Kidney epithelial cell (primary cell): ENCODE results near the gene PAQR5. TPM values are rescaled to one million over a fixed set of nuclear protein-coding genes. Genes with fewer than 3 reads are reported as not detected.

Source experiments
- DNase-seq: peaks from one replicate; pipeline ENCODE4 v3.0.0-alpha.2; 2010; ENCODE audit warnings: low read depth
- H3K27me3 ChIP-seq: 2 replicates; pipeline ENCODE4 v1.6.0; 2011; ENCODE audit warnings: low read length; ENCODE audit not compliant: control insufficient read depth, insufficient read depth
- H3K36me3 ChIP-seq: 2 replicates; pipeline ENCODE4 v1.5.1; 2011; ENCODE audit warnings: low read length; ENCODE audit not compliant: control insufficient read depth, insufficient read depth
- H3K4me3 ChIP-seq: 2 replicates; pipeline ENCODE4 v1.5.1; 2011; ENCODE audit warnings: low read depth, mild to moderate bottlenecking, control low read depth, low read length
- total RNA-seq: library from RNA; depleted of rRNA; stranded (reverse); fragments of >200 nt; gene quantifications from 2 replicates; pipeline ENCODE4 v1.2.3, GENCODE V29; 2015
- TF ChIP-seq, protein P1 (sequence below): IDR thresholded peaks from 2 replicates; pipeline ENCODE4 v1.5.1; 2011; ENCODE audit warnings: mild to moderate bottlenecking, moderate library complexity, low read length, control low read depth, inconsistent platforms; ENCODE audit not compliant: insufficient read depth, poor library complexity, severe bottlenecking

The PAQR5 gene
- total RNA-seq, 1 donor from 2014 or later: 9.7 TPM

DNA sequence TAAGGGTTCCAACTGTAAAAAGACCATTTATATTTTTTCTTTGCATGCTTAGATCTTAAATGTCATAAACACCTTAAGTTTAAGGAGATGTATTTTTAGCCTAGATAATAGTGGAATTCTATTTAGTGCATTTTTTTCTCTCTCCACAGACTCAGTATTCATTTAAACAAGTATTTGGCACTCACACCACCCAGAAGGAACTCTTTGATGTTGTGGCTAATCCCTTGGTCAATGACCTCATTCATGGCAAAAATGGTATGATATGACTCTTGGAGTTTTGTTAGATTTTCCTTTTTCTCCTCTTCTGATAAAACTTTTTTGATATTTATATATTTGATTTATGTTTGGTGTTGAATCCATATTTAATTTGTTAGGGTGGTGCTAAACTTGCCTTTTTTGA, 122.8 kb downstream of the PAQR5 start:
- H3K36me3 ChIP-seq: no peaks in the 10 kb centered on the region
- no peaks in the 10 kb centered on the region for H3K27me3 ChIP-seq
- H3K4me3 ChIP-seq: no peak overlapping the region
- TF ChIP-seq, protein P1, sequence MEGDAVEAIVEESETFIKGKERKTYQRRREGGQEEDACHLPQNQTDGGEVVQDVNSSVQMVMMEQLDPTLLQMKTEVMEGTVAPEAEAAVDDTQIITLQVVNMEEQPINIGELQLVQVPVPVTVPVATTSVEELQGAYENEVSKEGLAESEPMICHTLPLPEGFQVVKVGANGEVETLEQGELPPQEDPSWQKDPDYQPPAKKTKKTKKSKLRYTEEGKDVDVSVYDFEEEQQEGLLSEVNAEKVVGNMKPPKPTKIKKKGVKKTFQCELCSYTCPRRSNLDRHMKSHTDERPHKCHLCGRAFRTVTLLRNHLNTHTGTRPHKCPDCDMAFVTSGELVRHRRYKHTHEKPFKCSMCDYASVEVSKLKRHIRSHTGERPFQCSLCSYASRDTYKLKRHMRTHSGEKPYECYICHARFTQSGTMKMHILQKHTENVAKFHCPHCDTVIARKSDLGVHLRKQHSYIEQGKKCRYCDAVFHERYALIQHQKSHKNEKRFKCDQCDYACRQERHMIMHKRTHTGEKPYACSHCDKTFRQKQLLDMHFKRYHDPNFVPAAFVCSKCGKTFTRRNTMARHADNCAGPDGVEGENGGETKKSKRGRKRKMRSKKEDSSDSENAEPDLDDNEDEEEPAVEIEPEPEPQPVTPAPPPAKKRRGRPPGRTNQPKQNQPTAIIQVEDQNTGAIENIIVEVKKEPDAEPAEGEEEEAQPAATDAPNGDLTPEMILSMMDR: no peak
- no peak for DNase-seq

DNA sequence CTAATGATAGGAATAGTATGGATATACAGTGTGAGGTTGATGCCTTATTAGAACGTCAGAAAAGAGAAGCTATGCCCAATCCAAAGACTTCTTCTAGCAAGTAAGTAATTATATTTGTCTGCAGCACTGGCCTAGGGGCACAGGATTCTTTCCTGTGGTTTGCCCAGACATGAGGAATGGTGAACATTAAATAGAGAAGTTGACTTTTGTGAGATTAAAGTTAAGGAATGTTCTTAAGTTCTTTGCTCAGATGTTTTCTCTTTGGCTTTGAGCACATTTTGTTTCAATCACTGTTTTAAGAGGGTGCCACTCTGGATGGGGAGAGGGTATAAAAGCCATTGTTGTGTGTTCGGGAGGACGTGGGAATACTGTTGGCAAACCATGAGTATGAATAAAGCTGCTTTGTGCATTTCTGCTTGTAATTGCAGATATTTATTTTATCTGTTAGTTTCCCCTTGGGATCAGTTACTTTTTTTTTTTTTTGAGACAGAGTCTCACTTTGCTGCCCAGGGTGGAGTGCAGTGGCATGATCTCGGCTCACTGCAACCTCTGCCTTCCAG, 123.7 kb downstream of the PAQR5 start:
- H3K4me3 ChIP-seq: no peak overlapping the region
- TF ChIP-seq, protein P1: no peak
- H3K27me3 ChIP-seq: no peaks in the 10 kb centered on the region
- no peak for DNase-seq
- no peaks in the 10 kb centered on the region for H3K36me3 ChIP-seq

DNA sequence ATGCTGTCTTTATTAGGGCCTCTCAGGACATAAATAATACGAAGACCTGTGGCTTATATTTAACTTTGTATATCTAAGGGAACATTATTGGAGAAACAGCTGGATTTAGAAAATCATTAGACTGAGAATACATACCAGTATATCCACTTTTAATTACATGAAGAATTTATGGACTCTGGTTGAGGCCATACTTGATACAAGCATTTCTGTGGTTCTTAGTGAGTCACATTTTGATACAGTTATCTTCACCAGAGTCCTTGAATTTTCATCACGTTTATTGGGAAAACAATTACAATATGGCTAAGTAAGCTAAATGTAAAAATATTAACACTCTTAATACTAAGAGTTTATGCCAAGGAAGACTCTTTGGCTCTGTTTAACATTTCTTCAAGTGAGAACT, 125.3 kb downstream of the PAQR5 start:
- TF ChIP-seq, protein P1: no peak
- no peaks in the 10 kb centered on the region for H3K36me3 ChIP-seq
- no peak for DNase-seq
- no peak overlapping the region for H3K4me3 ChIP-seq
- no peaks in the 10 kb centered on the region for H3K27me3 ChIP-seq

DNA sequence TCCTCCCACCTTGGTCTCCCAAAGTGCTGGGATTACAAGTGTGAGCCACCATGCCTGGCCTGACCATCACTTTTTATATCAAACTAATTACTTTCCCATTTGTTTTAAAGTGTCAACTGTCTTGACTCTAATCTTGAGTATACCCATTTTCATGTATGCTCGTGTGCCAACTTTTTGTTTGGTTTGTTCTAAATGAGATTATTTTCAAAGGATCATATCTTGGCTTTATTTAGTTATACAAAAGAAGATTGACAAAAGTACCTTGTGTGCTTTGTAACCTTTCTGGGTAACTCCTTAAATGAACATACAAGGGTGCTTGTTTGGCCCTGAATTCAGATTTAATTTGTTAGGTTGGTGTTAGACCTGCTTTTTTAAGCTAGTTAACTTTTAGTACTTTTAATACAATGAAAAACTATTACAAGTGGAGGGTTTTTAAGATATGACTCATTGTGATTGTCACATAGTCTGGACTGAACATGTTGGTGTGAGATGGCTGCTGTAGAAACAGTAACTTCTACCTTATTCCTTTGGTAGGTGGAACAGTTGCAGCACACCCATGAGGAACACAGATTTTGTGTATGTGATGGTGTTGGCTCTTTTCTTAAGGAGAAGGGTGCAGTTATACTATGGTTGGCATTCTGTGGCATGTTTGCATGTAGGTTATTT, 126.2 kb downstream of the PAQR5 start:
- H3K36me3 ChIP-seq: no peaks in the 10 kb centered on the region
- DNase-seq: no peak
- TF ChIP-seq, protein P1: no peak

DNA sequence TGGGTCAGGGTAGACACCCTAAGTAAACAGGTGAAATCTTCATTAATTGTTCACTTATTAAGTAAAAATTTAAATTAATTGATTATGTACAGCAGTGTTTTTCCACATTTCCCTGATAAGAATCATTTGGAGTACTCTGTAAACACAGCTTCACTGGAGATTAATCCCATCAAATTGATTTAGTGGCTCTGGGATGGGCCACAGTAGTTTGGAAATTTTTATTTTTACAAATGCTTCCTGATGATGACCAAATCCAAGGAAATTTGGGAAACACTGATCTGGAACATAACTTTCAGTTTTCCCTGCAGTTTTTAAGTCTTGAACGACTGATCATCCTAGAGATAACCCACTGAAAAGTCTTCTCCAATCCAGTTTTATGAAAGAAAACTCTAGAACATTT, 135.1 kb downstream of the PAQR5 start:
- no peak for DNase-seq
- Histone ChIP-seq H3K36me3 (no peaks in the 10 kb centered on the region), H3K27me3 (no peaks in the 10 kb centered on the region), H3K4me3 (no peak overlapping the region)
- TF ChIP-seq, protein P1: no peak

More for the DNA sequence above, 126.2 kb downstream of the PAQR5 start:
- no peaks in the 10 kb centered on the region for H3K27me3 ChIP-seq
- H3K4me3 ChIP-seq: no peak overlapping the region

DNA sequence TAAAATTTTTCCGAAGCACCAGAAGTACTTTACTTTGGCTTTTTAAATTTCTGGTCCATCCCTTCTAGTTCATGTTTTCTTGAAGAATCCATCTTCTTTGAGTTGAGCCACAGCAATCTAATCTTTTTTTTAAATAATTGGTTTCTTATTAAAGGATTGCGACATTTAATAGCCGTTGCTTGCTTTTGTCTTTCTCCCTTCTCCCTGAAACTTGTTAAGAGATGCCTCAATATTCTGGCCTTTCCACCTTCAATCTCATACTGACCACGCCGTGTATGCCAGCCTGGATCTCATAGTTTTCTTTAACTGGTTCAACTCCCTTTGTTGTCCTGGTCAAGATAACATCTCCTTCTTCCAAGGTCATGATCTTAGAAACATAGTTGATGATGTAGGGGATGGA, 135.5 kb downstream of the PAQR5 start:
- H3K4me3 ChIP-seq: no peak overlapping the region
- DNase-seq: no peak
- H3K36me3 ChIP-seq: no peaks in the 10 kb centered on the region
- H3K27me3 ChIP-seq: no peaks in the 10 kb centered on the region
- TF ChIP-seq, protein P1: no peak
